HEK293 (cell line): Measurements from ENCODE around the gene MUC13.

Source experiments
- CTCF ChIP-seq: fragments of 450-650 bp; formaldehyde crosslinking; IDR thresholded peaks from 2 replicates; pipeline ENCODE4 v1.5.1; 2016; ENCODE audit warnings: missing biosample characterization, missing genetic modification characterization
- REST ChIP-seq: fragments of 450-650 bp; formaldehyde crosslinking; IDR thresholded peaks from 2 replicates; pipeline ENCODE4 v1.5.1; 2016; ENCODE audit warnings: missing biosample characterization, missing genetic modification characterization

- TF ChIP-seq REST (tag by site-specific recombination) (no peak), CTCF (no peak)
Observed at GRCh38 chr3:124893526-124893925, 41.0 kb downstream of the MUC13 start.
